ELF-1 (cell line): ENCODE results near the gene CACNB2.

ENCODE experiments used
- DNase-seq: peaks from one replicate; pipeline ENCODE4 v3.0.0-alpha.2; 2016; ENCODE audit warnings: low read depth, low spot score

Gene CACNB2

DNA sequence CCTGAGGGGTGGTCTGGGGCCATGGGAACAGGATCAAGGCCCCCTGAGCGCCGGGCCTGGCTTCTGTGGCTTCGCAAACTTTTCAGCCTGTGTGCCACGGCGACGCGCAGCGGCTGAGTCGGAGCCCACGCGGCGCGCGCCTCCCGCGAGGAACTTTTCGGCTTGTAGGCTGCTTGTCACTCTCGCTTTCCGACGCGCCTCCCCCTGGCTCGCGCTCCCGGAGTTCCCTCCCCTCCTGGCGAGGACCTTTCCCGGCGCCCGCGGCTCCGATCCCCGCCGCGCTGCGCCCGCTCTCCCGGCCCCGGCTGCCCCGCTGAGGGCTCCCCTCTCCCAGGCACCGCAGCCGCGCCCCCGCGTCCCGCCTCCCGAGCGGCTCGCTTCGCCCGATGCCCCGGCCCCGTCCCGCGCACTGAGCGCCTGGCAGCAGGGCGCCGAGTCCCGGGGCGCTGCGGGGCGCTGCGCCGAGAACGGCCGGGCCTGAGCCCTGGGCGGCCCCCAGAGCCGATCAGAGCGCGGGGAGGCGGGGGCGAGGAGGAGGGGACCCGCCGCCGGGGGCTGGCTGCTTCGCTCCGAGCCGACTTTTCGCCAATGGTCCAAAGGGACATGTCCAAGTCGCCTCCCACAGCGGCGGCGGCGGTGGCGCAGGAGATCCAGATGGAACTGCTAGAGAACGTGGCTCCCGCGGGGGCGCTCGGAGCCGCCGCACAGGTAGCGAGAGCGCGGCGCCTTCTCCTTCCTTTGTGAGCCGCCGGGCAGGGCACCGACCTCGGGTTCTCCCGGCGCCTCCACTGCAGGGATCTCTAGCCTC, at the start of gene CACNB2:
TSS of gene CACNB2 (plus strand) at position 276 of the 808 bp plus-strand sequence.
- peak; percentile 18 for DNase-seq

DNA sequence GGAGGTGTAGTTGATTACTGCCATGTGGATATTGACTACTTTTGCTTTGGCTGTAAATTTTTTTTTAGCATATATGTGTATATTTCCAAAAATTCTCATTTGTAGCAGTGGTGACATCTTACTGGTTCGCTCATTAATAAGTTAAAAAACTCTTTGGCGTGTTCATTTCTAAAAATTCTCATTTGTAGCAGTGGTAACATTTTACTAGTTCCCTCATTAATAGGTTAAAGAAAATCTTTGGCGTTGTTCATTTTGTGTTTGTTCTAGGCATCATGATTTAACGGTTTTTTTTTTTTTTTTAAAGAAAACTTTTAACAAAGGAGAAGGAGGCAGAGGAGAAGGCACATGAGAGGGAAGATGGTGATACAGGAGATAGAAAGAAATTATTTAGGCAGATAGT, 45.9 kb upstream of the CACNB2 start:
- DNase-seq = no peak

DNA sequence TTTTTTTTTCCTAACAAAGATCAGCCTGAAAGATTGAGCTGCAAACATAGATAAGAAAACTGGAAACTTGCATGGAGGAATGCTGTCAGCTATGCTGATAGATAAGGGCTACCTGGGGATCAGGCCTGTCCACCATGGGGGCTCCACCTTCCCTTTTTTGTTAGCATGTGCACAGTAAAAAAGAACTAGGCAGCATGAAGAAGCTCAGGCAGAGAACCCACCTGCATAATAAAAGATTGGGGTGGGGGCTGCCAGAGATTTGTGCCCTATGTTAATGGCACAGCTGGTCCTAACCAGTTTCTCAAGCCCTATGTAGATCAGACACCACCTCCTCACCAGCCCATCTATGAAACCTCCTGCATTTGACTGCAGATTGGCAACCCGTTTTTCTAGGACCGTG, 45.4 kb upstream of the CACNB2 start:
- DNase-seq = peak; percentile 4

DNA sequence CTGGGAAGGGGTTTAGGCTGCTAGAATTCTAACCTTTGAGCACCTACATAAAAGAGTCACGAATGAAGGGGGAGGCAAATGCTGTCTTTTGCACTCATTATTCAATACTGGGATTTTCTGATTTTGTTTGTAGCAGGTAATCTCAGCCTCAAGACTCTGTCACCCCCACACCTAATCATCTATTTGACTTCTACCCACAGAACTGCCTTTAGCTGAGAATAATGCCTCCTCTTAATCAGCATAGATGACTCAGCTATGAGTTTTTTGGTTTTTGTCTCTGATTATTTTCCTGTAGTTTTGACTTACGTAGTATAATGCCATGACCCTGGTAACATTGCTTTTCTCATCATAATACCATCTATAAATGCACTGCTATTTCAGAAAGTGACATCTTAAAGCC, 42.7 kb upstream of the CACNB2 start:
- DNase-seq = no peak

DNA sequence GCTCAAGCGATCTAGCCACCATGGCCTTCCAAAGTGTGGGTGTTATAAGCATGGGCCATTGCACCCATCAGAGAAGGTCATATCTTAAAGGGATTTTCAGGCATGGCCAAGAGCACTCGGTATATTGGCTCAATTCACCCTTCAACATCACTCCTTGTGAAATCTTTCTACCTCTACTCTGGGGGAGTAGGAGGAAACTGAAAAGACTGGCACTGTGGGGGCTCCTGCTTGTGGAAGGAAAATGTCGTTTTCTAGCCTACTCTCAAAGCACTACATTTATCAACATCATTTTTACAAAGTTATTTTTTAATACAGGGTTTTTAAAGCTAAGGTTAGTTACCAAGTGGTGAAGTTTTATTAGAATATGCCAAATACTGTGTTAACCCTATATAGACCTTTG, 42.0 kb upstream of the CACNB2 start:
- no peak for DNase-seq

DNA sequence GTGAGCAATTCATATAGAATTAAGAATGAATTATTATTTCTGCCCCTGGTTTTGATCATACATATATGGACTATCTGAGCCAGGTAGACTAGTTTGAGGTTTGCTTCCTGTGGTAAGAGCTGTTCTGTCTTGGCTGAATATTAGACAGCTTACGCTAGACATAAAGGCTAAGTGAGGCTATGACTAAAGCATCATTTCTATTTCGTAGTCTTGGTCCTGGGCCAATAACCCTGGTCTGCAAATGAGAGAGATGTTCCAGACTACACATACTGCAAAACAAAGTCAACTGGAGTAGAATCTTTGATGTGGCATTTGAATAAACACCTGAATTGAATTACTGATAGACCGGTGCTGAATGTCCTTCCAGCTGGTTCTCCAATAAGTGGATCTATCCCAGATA, 40.8 kb upstream of the CACNB2 start:
- no peak for DNase-seq

DNA sequence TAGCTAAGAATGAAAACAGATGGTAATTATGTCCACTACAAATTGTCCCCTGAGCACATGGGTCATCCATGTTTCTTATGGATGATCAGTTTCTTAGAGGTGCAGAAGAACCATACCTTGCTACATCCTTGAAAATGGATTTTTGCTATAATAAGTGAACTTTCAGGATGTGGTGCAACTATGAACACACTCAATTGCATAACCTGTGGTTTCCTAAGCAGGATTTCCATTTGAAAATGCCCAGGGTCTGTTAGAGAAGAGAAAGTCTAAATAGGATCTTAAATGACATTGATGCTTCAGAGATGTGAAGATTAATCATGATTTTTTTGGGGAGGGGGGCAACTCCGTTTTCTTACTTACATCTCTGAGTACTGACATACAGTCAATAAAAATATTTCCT, 39.6 kb upstream of the CACNB2 start:
- no peak for DNase-seq

GRCh38 chr10:18102404-18102803, 37.8 kb upstream of the CACNB2 start:
- no peak for DNase-seq

GRCh38 chr10:18104223-18104872, 35.9 kb upstream of the CACNB2 start:
- DNase-seq = no peak

DNA sequence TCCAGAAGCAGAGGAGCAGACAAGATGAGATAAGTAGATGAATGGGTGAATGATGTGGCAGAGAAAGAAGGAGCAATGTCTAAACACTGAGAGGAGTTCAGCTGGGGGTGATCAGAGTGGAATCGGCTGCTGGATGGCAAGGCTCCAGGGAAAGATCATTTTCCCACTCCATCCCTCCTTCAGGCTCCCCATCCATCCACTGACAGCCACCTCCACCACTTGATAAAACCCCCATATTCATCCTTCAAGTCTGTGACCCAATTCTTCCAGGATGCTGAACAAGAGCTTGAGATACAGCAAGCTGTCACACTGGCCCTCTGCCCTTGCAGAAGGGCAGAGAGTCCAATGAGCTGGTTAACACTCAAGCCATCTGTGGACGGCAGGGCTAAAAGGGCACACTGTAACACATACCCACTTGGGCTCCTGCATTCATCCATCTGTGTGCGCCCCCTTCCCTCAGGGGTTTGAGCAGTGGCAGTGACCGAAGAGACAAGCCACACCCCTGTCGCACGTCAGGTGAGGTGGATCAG, 30.8 kb upstream of the CACNB2 start:
- DNase-seq = no peak

- no peak for DNase-seq
Observed at GRCh38 chr10:18113881-18114280, 26.3 kb upstream of the CACNB2 start.

GRCh38 chr10:18117276-18117675, 22.9 kb upstream of the CACNB2 start:
- DNase-seq = no peak

- DNase-seq = no peak
Observed at GRCh38 chr10:18122753-18123152, 17.5 kb upstream of the CACNB2 start.

DNA sequence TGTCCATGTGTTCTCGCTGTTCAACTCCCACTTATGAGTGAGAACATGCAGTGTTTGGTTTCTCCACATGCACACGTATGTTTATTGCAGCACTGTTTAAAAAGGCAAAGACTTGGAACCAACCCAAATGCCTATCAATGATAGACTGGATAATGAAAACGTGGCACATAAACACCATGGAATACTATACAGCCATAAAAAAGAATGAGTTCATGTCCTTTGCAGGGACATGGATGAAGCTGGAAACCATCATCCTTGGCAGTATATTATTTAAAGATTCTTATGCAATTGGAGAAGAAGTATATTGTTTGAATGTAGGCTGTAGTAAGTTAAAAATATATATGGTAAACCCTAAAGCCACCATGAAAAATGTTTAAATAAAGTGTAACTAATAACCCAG, 7.2 kb upstream of the CACNB2 start:
- DNase-seq = no peak

DNA sequence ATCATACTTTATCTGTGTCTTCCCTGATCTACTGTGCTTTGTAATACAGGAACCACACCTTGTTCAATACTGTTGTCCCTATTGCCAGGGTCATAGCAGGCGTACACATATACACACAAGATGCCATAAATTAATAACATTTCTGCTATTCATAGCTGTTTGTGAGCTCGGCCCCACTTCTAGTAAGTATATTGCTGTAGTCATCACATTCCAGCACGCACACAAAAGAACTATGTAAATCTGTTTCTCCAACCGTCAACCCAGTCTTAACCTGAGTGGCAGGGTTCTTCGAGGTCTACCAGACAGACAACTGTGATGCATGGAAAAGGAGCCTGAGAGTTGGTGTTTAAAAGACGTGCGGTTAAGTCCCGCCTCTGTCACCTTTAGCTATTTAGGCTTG, 5.7 kb upstream of the CACNB2 start:
- no peak for DNase-seq

DNA sequence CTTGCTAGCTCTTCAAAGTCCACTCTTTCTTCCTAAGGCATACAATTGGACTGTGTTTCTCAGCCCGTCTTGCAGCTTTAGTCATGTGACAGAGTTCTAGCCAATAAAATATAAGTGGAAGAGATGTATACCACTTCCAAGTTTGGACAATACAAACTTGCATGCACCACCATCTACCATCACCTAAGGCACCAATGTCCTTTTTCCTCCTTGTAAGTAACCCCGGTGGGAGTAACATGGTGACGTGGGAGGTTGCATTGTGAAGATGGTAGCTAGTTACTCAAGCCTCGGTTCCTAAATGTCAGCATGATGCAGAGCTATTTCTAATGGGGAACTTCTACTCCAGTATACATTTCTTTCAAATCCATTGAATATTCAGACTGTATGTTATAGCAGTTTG, 5.3 kb upstream of the CACNB2 start:
- DNase-seq = no peak

DNA sequence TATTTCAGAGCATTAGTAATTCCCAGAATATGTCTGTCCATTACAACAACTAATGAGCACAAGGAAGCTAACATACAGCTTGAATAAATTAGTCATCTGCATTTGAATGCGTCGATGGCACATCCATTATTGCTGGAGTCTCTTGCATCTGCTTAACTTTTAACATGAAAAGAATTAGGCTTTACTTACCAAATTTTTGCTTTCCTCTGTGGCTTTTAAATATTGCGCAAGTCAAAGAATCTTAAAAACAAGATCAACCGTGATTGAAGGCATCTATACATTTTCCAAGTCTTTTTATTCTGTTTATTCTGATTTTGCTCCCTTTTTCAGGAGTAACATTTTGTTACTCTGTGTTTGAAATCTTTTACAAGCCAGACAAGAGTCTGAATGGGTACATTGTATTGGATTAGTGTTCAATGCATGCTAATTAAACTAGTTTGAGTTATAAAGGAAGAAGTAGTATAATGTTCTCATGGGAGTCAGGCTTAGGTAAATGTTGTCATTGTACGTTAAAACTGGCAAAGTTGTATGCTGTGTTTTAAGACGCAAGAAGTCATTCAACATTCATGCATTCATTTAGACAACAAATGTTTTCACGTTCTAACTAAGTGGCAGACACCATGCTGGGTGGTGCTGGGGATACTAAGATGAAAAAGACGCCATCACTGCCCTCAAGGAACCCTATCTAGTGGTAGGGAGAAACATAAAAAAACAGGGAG, 4.0 kb upstream of the CACNB2 start:
- DNase-seq = no peak

DNA sequence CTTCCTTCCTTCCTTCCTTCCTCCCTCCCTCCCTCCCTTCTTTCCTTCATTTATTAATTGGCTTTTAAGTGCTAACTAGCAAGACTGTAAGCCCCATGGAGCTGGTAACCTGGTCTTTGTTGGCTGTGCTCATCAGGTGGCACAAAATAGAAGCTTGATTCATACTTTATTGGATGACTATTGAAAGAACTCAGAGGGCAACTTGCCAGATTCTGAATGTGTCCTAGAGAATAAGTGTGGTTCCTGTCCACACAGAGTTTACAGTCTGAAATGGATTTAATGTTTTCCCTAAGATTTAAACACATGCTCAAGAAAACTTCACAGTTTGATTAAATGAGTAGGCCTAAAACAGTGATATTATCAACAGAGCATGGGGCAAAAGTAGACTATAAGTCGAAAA, 3.1 kb upstream of the CACNB2 start:
- DNase-seq = no peak

DNA sequence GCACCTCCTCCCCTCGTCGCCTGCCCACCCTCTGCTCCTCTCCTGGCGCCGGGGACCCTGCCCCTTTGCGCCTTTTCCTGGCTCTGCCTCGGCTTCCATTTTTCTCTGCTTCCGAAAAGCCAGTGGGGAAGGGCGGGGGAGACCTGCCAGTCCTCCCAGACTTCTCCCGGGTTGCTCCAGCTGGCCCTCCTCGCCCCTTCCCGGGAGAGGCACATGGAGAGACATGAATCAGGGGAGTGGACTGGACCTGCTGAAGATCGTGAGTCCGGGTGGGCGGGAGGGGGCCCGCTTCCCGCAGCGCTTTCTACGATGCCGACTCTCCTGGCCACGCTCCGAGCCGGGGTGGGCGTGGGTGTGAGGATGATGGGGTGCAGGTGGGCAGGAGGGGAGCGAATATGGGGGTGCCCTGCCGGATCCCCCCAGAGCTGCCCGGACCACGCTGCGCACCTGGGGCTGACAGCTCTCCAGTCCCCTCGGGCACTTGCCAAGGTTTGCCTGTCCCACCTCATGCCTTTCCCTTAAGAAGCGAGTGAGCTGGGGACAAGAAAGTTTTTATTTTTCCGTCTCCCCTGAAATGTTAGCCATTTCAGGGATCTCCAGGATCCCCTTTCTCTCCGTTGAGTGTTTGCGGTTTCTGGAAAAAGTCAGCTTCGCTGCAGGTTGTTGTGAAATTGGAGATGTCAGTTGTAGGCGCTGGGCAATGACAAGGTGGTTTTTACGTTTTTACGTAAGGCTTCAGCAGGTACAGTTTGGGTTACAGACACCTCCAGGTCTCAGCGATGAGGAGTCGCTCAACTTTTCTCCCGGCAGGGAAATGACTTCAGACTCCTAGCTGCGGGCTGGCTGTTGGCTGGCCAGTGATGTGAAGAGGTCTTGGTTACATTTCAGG, 977 bp downstream of the CACNB2 start:
- peak; percentile 56 for DNase-seq

DNA sequence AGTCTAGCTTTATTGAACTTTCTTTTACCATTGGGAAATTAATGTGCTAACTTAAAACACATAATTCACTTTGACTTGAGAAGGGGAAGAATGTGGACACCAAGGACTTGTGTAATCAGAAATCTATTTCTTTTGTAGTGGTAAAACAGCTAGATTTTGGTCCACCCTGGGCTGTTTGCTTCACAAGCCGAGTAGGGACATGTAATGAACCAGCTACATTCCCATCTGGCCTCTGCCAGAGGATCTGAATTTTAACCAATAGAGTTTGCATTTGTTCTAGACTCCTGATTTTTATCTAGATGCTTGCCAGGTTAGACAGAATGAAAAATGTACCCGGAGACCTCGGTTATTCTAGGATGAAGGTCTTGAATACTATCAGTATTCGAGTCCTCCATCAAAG, 1.9 kb downstream of the CACNB2 start:
- no peak for DNase-seq

DNA sequence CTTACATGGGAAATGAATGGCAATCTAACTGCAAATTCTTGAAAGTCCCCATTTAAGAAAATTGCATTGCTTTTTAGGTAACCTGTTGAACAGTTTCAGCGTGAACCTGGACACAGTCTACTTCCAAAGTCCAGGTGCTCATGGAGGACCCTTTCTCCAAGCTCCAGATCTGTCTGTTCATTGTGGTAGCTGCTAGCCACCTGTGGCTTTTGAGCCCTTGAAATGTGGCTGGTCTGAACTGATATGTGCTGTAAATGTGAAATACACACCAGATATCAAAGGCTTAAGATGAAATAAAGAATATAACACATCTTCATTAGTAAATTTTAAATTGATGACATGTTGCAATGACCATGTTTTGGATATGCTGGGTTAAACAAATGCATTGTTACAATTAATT, 4.2 kb downstream of the CACNB2 start:
- no peak for DNase-seq
